GM21390 (cell line): ENCODE data around the gene MRM2.

ENCODE experiments used
- ATAC-seq: cut with Tn5 transposase; IDR thresholded peaks from one replicate; pipeline ENCODE4 v1.9.1; 2021; ENCODE audit not compliant: unreplicated experiment

MRM2 gene

GRCh38 chr7:2208712-2209111, 33.3 kb downstream of the MRM2 start:
- no peak for ATAC-seq

GRCh38 chr7:2205036-2205780, 36.8 kb downstream of the MRM2 start:
- ATAC-seq: no peak

- no peak for ATAC-seq
Observed at GRCh38 chr7:2204446-2204845, 37.6 kb downstream of the MRM2 start.

GRCh38 chr7:2203766-2204300, 38.2 kb downstream of the MRM2 start:
- no peak for ATAC-seq

- ATAC-seq: no peak
Observed at GRCh38 chr7:2202901-2203765, 38.9 kb downstream of the MRM2 start.

- ATAC-seq: no peak
Observed at GRCh38 chr7:2202361-2202761, 39.6 kb downstream of the MRM2 start.

- no peak for ATAC-seq
Observed at GRCh38 chr7:2201686-2202360, 40.2 kb downstream of the MRM2 start.

- no peak for ATAC-seq
Observed at GRCh38 chr7:2201128-2201527, 40.9 kb downstream of the MRM2 start.

- ATAC-seq: no peak
Observed at GRCh38 chr7:2200584-2200980, 41.4 kb downstream of the MRM2 start.

- no peak for ATAC-seq
Observed at GRCh38 chr7:2199956-2200583, 41.9 kb downstream of the MRM2 start.

GRCh38 chr7:2199528-2199927, 42.5 kb downstream of the MRM2 start:
- ATAC-seq: no peak

- ATAC-seq: no peak
Observed at GRCh38 chr7:2198760-2199159, 43.2 kb downstream of the MRM2 start.

- ATAC-seq: no peak
Observed at GRCh38 chr7:2198206-2198605, 43.8 kb downstream of the MRM2 start.

GRCh38 chr7:2197436-2198155, 44.4 kb downstream of the MRM2 start:
- ATAC-seq: no peak

GRCh38 chr7:2196381-2197378, 45.3 kb downstream of the MRM2 start:
- no peak for ATAC-seq

GRCh38 chr7:2195400-2196246, 46.4 kb downstream of the MRM2 start:
- no peak for ATAC-seq

- ATAC-seq: no peak
Observed at GRCh38 chr7:2193575-2194305, 48.3 kb downstream of the MRM2 start.
